HS-27A (cell line): ENCODE data around the gene DYRK1A.

Experiments used
- DNase-seq: peaks from one replicate; pipeline ENCODE4 v3.0.0-alpha.2; 2012; ENCODE audit warnings: low read depth, missing footprints

The DYRK1A gene

GRCh38 chr21:37385179-37385765 is 18.7 kb downstream of the DYRK1A start:
- DNase-seq: no peak

- DNase-seq: no peak
Measured at GRCh38 chr21:37386151-37386550, 19.6 kb downstream of the DYRK1A start.

- no peak for DNase-seq
Measured at GRCh38 chr21:37389456-37389855, 22.9 kb downstream of the DYRK1A start.

GRCh38 chr21:37391666-37392065 is 25.1 kb downstream of the DYRK1A start:
- no peak for DNase-seq

- DNase-seq: no peak
Measured at GRCh38 chr21:37392441-37392840, 25.9 kb downstream of the DYRK1A start.

GRCh38 chr21:37393030-37393429 is 26.5 kb downstream of the DYRK1A start:
- DNase-seq: no peak

GRCh38 chr21:37393786-37394185 is 27.2 kb downstream of the DYRK1A start:
- no peak for DNase-seq

GRCh38 chr21:37395961-37396360 is 29.4 kb downstream of the DYRK1A start:
- no peak for DNase-seq

- no peak for DNase-seq
Measured at GRCh38 chr21:37396855-37397254, 30.3 kb downstream of the DYRK1A start.

GRCh38 chr21:37398697-37399096 is 32.1 kb downstream of the DYRK1A start:
- no peak for DNase-seq

GRCh38 chr21:37402251-37402867 is 35.8 kb downstream of the DYRK1A start:
- DNase-seq: no peak

- DNase-seq: no peak
Measured at GRCh38 chr21:37405629-37406028, 39.1 kb downstream of the DYRK1A start.

GRCh38 chr21:37407719-37408420 is 41.3 kb downstream of the DYRK1A start:
- DNase-seq: no peak

GRCh38 chr21:37408464-37409193 is 42.1 kb downstream of the DYRK1A start:
- no peak for DNase-seq

- DNase-seq: no peak
Measured at GRCh38 chr21:37410639-37411038, 44.1 kb downstream of the DYRK1A start.

- no peak for DNase-seq
Measured at GRCh38 chr21:37412603-37413360, 46.2 kb downstream of the DYRK1A start.

- no peak for DNase-seq
Measured at GRCh38 chr21:37413553-37414291, 47.1 kb downstream of the DYRK1A start.

GRCh38 chr21:37414292-37415253 is 48.0 kb downstream of the DYRK1A start:
- DNase-seq: no peak

GRCh38 chr21:37415939-37416338 is 49.4 kb downstream of the DYRK1A start:
- DNase-seq: no peak

- no peak for DNase-seq
Measured at GRCh38 chr21:37416914-37417313, 50.3 kb downstream of the DYRK1A start.
